K562 (cell line): ENCODE measurements around the gene HES4. TPM values are rescaled to one million over a fixed set of nuclear protein-coding genes. Genes with fewer than 3 reads are reported as not detected.

Source experiments
- ATF4 ChIP-seq: fragments of 450-650 bp; formaldehyde crosslinking; IDR thresholded peaks from 2 replicates; pipeline ENCODE4 v1.4.0; 2022; ENCODE audit warnings: mild to moderate bottlenecking, moderate library complexity
- BHLHE40 ChIP-seq: IDR thresholded peaks from 2 replicates; pipeline ENCODE4 v1.6.1; 2011; ENCODE audit warnings: low read length, improper control_type of control experiment
- BMI1 ChIP-seq: fragments of 150-350 bp; IDR thresholded peaks from 2 replicates; pipeline ENCODE4 v1.6.1; 2014; ENCODE audit warnings: low read length
- EGR1 ChIP-seq: fragments of 450-650 bp; conservative IDR thresholded peaks from 2 replicates; pipeline ENCODE4 v1.6.1; 2017; ENCODE audit warnings: mild to moderate bottlenecking
- LCOR ChIP-seq: sonication (generic); formaldehyde crosslinking; IDR thresholded peaks from 2 replicates; pipeline ENCODE4 v1.8.0; 2022; ENCODE audit warnings: mild to moderate bottlenecking, missing genetic modification reagents
- MAZ ChIP-seq, 2 experiments: fragments of 450-650 bp in 1 of 2; sonication (generic) in 1 of 2; formaldehyde crosslinking; IDR thresholded peaks in 1 of 2; conservative IDR thresholded peaks in 1 of 2; 2 replicates each; pipeline versions ENCODE4 v1.4.0 to v1.5.0; 2020; ENCODE audit warnings: mild to moderate bottlenecking in 1 of 2, missing genetic modification reagents in 1 of 2
- NFYB ChIP-seq: IDR thresholded peaks from 2 replicates; pipeline ENCODE4 v1.6.1; 2011; ENCODE audit warnings: mild to moderate bottlenecking, moderate library complexity; ENCODE audit not compliant: insufficient read length; ENCODE audit errors: extremely low read depth
- NKRF ChIP-seq: fragments of 450-650 bp; IDR thresholded peaks from 2 replicates; pipeline ENCODE4 v1.6.1; 2016; ENCODE audit warnings: borderline replicate concordance
- PHF8 ChIP-seq: fragments of 200-600 bp; sonication (generic); IDR thresholded peaks from 2 replicates; pipeline ENCODE4 v1.6.1; 2012; ENCODE audit warnings: mixed run types, mild to moderate bottlenecking, inconsistent platforms, low read length, moderate library complexity, borderline replicate concordance
- SFPQ ChIP-seq: fragments of 200-400 bp; formaldehyde crosslinking; IDR thresholded peaks from 2 replicates; pipeline ENCODE4 v1.6.1; 2017; ENCODE audit warnings: mild to moderate bottlenecking, low read depth, low read length, moderate library complexity
- SIN3B ChIP-seq: fragments of 450-650 bp; IDR thresholded peaks from 2 replicates; pipeline ENCODE4 v1.6.1; 2017; ENCODE audit warnings: low read depth, mild to moderate bottlenecking, moderate library complexity
- SP2 ChIP-seq: IDR thresholded peaks from 2 replicates; pipeline ENCODE4 v1.6.1; 2011; ENCODE audit warnings: mild to moderate bottlenecking, low read depth, low read length, moderate library complexity; ENCODE audit not compliant: poor library complexity, severe bottlenecking; ENCODE audit errors: extremely low read depth
- SPI1 ChIP-seq: IDR thresholded peaks from 2 replicates; pipeline ENCODE4 v1.6.1; 2011; ENCODE audit warnings: low read depth, low read length, control low read depth, borderline replicate concordance
- TAF1 ChIP-seq: IDR thresholded peaks from 2 replicates; pipeline ENCODE4 v1.6.1; 2011; ENCODE audit warnings: mild to moderate bottlenecking, low read length, moderate library complexity; ENCODE audit not compliant: insufficient read depth, control insufficient read depth, severe bottlenecking; ENCODE audit errors: extremely low read depth
- TAF9B ChIP-seq: fragments of 450-650 bp; IDR thresholded peaks from 2 replicates; pipeline ENCODE4 v1.6.1; 2018; ENCODE audit warnings: mild to moderate bottlenecking; ENCODE audit not compliant: partially characterized antibody
- TBL1XR1 ChIP-seq, 2 experiments: IDR thresholded peaks; 2 replicates each; pipeline ENCODE4 v1.6.1; 2012; ENCODE audit warnings: improper control_type of control experiment in 2 of 2, low read length in 2 of 2, mild to moderate bottlenecking in 1 of 2
- polyA plus RNA-seq, 8 experiments: library from polyadenylated mRNA; depleted of rRNA in 4 of 8; stranded (reverse) in 5 of 8; unstranded in 3 of 8; fragments of >200 nt; fragmentation: Nextera tagmentation in 2 of 8; fragmentation: Illumina TruSeq in 1 of 8; extraction: Ambion mirVana in 2 of 8; extraction: Trizol in 1 of 8; gene quantifications; 2 replicates each; pipeline versions ENCODE4 v1.2.1 to v1.2.3, GENCODE V29; 2011 to 2014; ENCODE audit warnings: inconsistent platforms in 1 of 8, missing spikeins in 1 of 8
- total RNA-seq, 7 experiments: library from RNA; depleted of rRNA in 6 of 7; stranded (reverse); fragments of >200 nt in 6 of 7; fragmentation: Illumina TruSeq in 2 of 7; extraction: Trizol in 2 of 7; gene quantifications; 2 replicates each; pipeline versions ENCODE4 v1.2.1 to v1.2.3, GENCODE V29; 2011 to 2021; ENCODE audit warnings: low replicate concordance in 1 of 7
- TF ChIP-seq, protein P1 (sequence below), 3 experiments: fragments of 200-800 bp in 1 of 3; fragments of 250-450 bp in 1 of 3; fragments of 450-650 bp in 1 of 3; sonication (Bioruptor Pico) in 1 of 3; sonication (Bioruptor generic) in 1 of 3; formaldehyde crosslinking in 1 of 3; IDR thresholded peaks; 2 replicates each; pipeline versions ENCODE4 v1.6.1 to v1.8.0; 2016 to 2022; ENCODE audit warnings: mild to moderate bottlenecking in 2 of 3, missing genetic modification characterization in 2 of 3, missing compliant biosample characterization in 1 of 3, moderate library complexity in 1 of 3

The HES4 gene
- total and polyA plus RNA-seq, 9 of the 15 experiments (the other 6 are each of a cell fraction or from before 2014, with no cell fraction given) = 0.21 to 43.7 (median 5.3) TPM; not detected in 2

DNA sequence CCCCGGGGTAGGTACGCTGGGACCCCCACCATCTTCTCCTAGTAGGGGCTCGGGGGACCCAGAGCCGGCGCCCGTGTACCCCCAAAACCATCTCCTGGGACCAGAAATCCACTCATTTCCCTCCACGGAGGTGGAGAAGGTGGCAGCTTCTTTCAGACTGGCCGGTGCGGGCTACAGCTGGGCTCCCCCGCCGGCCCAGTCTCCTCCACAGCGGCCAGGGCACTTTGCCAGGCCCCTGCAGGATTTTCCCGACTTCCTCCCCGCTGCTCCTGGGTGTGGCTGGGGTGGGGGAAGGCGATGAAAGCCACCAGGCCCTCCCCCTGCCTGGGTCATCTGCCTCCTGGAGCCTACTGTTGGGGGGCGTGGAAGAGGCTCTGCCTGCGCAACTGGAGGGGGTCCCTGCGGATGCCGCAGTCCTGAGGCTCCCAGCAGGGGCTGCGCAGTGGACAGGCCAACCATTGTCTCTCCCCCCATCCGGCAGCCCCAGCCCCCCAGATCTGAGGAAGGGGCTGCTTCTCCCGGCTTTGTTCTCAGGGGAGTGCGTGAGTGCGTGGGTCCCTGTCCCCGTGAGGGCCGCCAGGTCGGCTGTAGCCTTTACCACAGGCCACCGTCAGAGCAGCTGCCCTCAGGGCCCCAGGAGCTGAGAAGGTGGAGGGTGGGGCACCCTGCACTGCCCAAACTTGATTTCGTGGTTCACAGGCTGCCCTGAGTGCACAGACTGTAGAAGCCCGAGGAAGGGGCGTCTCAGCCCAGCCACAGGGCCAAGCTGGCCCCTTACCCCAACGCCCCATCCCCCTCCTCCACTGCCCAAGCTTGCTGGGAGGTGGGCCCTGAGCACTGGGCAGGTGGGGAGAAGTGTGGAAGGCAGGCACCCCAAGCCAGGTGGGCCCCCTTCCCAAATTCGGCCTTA is 21.4 kb upstream of the HES4 start (continued):
- TF ChIP-seq NKRF (peak; percentile 51), TAF9B (no peak), LCOR (CRISPR knock-in tag) (no peak), SP2 (no peak), SPI1 (peak; percentile 88), MAZ (CRISPR knock-in tag; conservative IDR thresholded peaks at IDR 0.05 in 1 of 2, IDR thresholded peaks at IDR 0.05 in 1 of 2) (peak in 1 of 2 experiments; percentile 62; a peak in 2 of 4 replicates), PHF8 (no peak; the same call in 1 of the 2 replicates), BMI1 (no peak), EGR1 (peak; percentile 14; the same call in 1 of the 2 replicates), SFPQ (no peak), TBL1XR1 (IDR thresholded peaks at IDR 0.05; ENCODE audit: low read length in 2 of 2) (peak in 1 of 2 experiments; percentile 24; a peak in 1 of 4 replicates), TAF1 (no peak), NFYB (no peak), BHLHE40 (peak; percentile 39; the same call in 1 of the 2 replicates), ATF4 (CRISPR knock-in tag) (no peak), SIN3B (no peak)
- TF ChIP-seq, protein P1, sequence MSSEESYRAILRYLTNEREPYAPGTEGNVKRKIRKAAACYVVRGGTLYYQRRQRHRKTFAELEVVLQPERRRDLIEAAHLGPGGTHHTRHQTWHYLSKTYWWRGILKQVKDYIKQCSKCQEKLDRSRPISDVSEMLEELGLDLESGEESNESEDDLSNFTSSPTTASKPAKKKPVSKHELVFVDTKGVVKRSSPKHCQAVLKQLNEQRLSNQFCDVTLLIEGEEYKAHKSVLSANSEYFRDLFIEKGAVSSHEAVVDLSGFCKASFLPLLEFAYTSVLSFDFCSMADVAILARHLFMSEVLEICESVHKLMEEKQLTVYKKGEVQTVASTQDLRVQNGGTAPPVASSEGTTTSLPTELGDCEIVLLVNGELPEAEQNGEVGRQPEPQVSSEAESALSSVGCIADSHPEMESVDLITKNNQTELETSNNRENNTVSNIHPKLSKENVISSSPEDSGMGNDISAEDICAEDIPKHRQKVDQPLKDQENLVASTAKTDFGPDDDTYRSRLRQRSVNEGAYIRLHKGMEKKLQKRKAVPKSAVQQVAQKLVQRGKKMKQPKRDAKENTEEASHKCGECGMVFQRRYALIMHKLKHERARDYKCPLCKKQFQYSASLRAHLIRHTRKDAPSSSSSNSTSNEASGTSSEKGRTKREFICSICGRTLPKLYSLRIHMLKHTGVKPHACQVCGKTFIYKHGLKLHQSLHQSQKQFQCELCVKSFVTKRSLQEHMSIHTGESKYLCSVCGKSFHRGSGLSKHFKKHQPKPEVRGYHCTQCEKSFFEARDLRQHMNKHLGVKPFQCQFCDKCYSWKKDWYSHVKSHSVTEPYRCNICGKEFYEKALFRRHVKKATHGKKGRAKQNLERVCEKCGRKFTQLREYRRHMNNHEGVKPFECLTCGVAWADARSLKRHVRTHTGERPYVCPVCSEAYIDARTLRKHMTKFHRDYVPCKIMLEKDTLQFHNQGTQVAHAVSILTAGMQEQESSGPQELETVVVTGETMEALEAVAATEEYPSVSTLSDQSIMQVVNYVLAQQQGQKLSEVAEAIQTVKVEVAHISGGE (CRISPR knock-in tag; IDR thresholded peaks at IDR 0.05) = no peak
